Testis (tissue), 3 donors: ENCODE results near the gene ERBB4. TPM values are rescaled to one million over a fixed set of nuclear protein-coding genes. Genes with fewer than 3 reads are reported as not detected.
A peak's percentile ranks its signal among the peaks of the same experiment; 100 is the strongest.

Experiments
- DNase-seq: peaks from one replicate; pipeline ENCODE4 v3.0.0-alpha.2; 2019
- H3K27ac ChIP-seq, 2 donors: fragments of 200-600 bp; sonication (generic); one replicate each; pipeline ENCODE4 v1.5.1; 2019
- H3K27me3 ChIP-seq: fragments of 200-600 bp; sonication (generic); one replicate; pipeline ENCODE4 v1.5.1; 2019
- H3K36me3 ChIP-seq: fragments of 200-600 bp; sonication (generic); one replicate; pipeline ENCODE4 v1.5.1; 2017; ENCODE audit warnings: low read depth; ENCODE audit errors: missing control alignments
- H3K4me1 ChIP-seq: fragments of 200-600 bp; sonication (generic); one replicate; pipeline ENCODE4 v1.5.1; 2019
- H3K4me3 ChIP-seq, 2 donors: fragments of 200-600 bp; sonication (generic); one replicate each; pipeline ENCODE4 v1.5.1; 2017 to 2019
- H3K9me3 ChIP-seq: fragments of 200-600 bp; sonication (generic); one replicate; pipeline ENCODE4 v1.5.1; 2017
- CTCF ChIP-seq, 3 experiments: fragments of 450-650 bp in 2 of 3; fragments of 200-600 bp in 1 of 3; sonication (generic) in 1 of 3; IDR thresholded peaks; one replicate each; pipeline ENCODE4 v1.5.1; 2016 to 2019; ENCODE audit warnings: antibody characterized with exemption in 3 of 3, mild to moderate bottlenecking in 2 of 3, moderate library complexity in 1 of 3
- POLR2A ChIP-seq: fragments of 450-650 bp; IDR thresholded peaks from one replicate; pipeline ENCODE4 v1.6.1; 2017; ENCODE audit warnings: antibody characterized with exemption, mild to moderate bottlenecking, moderate library complexity
- WGBS, 2 donors: methylation state at CpG; one replicate each; pipeline ENCODE4 v1.1.5; 2018; 5-methylcytosine and 5-hydroxymethylcytosine counted together
- intact Hi-C: fragments of 100-400 bp; cut with DNase I; formaldehyde crosslinking; loops from one replicate; pipeline ENCODE4 v1.15.1; 2023; ENCODE audit warnings: low total_unique reads
- polyA plus RNA-seq: library from polyadenylated mRNA; stranded (reverse); fragments of 350-450 nt; fragmentation: Illumina TruSeq; extraction: RNeasy Lipid Tissue Mini Kit (QIAGEN cat#74804); gene quantifications from one replicate; pipeline ENCODE4 v1.2.3, GENCODE V29; 2014; ENCODE audit warnings: low read depth, low replicate concordance; ENCODE audit not compliant: insufficient read depth
- total RNA-seq, 2 donors: library from RNA; depleted of rRNA; stranded (reverse); fragments of >200 nt; gene quantifications; one replicate each; pipeline ENCODE4 v1.2.3, GENCODE V29; 2016

The ERBB4 gene
- total and polyA plus RNA-seq, 3 donors from 2014 or later, result 6.1 to 62.7 (median 47.7) TPM

GRCh38 chr2:211516537-211516936 lies 1022.1 kb downstream of the ERBB4 start:
- no peaks in the 10 kb centered on the region for H3K9me3 ChIP-seq
- no peaks in the 10 kb centered on the region for H3K36me3 ChIP-seq
- no peak overlapping the region for H3K27ac ChIP-seq
- 90 to 95% methylated on average over 3 of the region's 3 CpGs for WGBS, 2 donors
- intact Hi-C loops, result no loop called here
- H3K4me1 ChIP-seq, result no peaks in the 10 kb centered on the region
- no peaks in the 10 kb centered on the region for H3K27me3 ChIP-seq
- no peak overlapping the region for H3K4me3 ChIP-seq
- no peak for TF ChIP-seq POLR2A
- no peak for DNase-seq

GRCh38 chr2:211514049-211514448 lies 1024.6 kb downstream of the ERBB4 start:
- H3K36me3 ChIP-seq, result no peaks in the 10 kb centered on the region
- no peak overlapping the region for H3K4me3 ChIP-seq
- no peaks in the 10 kb centered on the region for H3K27me3 ChIP-seq
- intact Hi-C loops, result no loop called here
- DNase-seq, result no peak
- no peaks in the 10 kb centered on the region for H3K4me1 ChIP-seq
- WGBS, 2 donors, result 93 to 95% methylated on average over 3 of the region's 3 CpGs
- H3K9me3 ChIP-seq, result no peaks in the 10 kb centered on the region
- no peak overlapping the region for H3K27ac ChIP-seq
- TF ChIP-seq POLR2A, result no peak
- no peak for TF ChIP-seq CTCF (IDR thresholded peaks at IDR 0.05)

GRCh38 chr2:211513446-211513845 lies 1025.2 kb downstream of the ERBB4 start:
- 61 to 66% methylated on average over 3 of the region's 3 CpGs for WGBS, 2 donors
- Histone ChIP-seq H3K9me3 (no peaks in the 10 kb centered on the region), H3K36me3 (no peaks in the 10 kb centered on the region), H3K27ac (no peak overlapping the region), H3K27me3 (no peaks in the 10 kb centered on the region), H3K4me1 (no peaks in the 10 kb centered on the region), H3K4me3 (no peak overlapping the region)
- DNase-seq, result no peak
- intact Hi-C loops, result no loop called here
- TF ChIP-seq POLR2A (no peak), CTCF (IDR thresholded peaks at IDR 0.05) (no peak)

- H3K27me3 ChIP-seq, result no peaks in the 10 kb centered on the region
- no peaks in the 10 kb centered on the region for H3K9me3 ChIP-seq
- WGBS, 2 donors, result 63 to 82% methylated on average over 3 of the region's 3 CpGs
- no peak for DNase-seq
- H3K27ac ChIP-seq, result no peak overlapping the region
- no peak overlapping the region for H3K4me3 ChIP-seq
- intact Hi-C loops, result no loop called here
- TF ChIP-seq CTCF (IDR thresholded peaks at IDR 0.05), result no peak
- TF ChIP-seq POLR2A, result no peak
- no peaks in the 10 kb centered on the region for H3K4me1 ChIP-seq
- H3K36me3 ChIP-seq, result no peaks in the 10 kb centered on the region
Measured at GRCh38 chr2:211512806-211513205, 1025.8 kb downstream of the ERBB4 start.

- Histone ChIP-seq H3K27me3 (no peaks in the 10 kb centered on the region), H3K36me3 (no peaks in the 10 kb centered on the region), H3K4me1 (no peaks in the 10 kb centered on the region), H3K4me3 (no peak overlapping the region), H3K27ac (no peak overlapping the region), H3K9me3 (no peaks in the 10 kb centered on the region)
- TF ChIP-seq POLR2A, result no peak
- TF ChIP-seq CTCF (IDR thresholded peaks at IDR 0.05), result peak in 2 of 3 experiments; percentile 16 to 19
- intact Hi-C loops, result no loop called here
- DNase-seq, result no peak
Measured at GRCh38 chr2:211503856-211504255, 1034.7 kb downstream of the ERBB4 start.
